ENCODE data around the gene GEN1. TPM values are rescaled to one million over a fixed set of nuclear protein-coding genes. Genes with fewer than 3 reads are reported as not detected.

GEN1 gene
- total RNA-seq, 4 donors from 2014 or later: 4.5 to 9.1 (median 5.9) TPM

- no peak for TF ChIP-seq CTCF (IDR thresholded peaks at IDR 0.05; ENCODE audit: low read depth)
Measured at GRCh38 chr2:17717666-17718065, 36.3 kb upstream of the GEN1 start.

GRCh38 chr2:17718689-17719088, 35.2 kb upstream of the GEN1 start:
- no peak for TF ChIP-seq CTCF (IDR thresholded peaks at IDR 0.05; ENCODE audit: low read depth)

- TF ChIP-seq CTCF (IDR thresholded peaks at IDR 0.05; ENCODE audit: low read depth): no peak
Measured at GRCh38 chr2:17719562-17720371, 34.2 kb upstream of the GEN1 start.

GRCh38 chr2:17728210-17728609, 25.7 kb upstream of the GEN1 start:
- TF ChIP-seq CTCF (IDR thresholded peaks at IDR 0.05; ENCODE audit: low read depth): no peak

GRCh38 chr2:17729880-17730279, 24.1 kb upstream of the GEN1 start:
- no peak for TF ChIP-seq CTCF (IDR thresholded peaks at IDR 0.05; ENCODE audit: low read depth)

GRCh38 chr2:17733599-17733998, 20.3 kb upstream of the GEN1 start:
- TF ChIP-seq CTCF (IDR thresholded peaks at IDR 0.05; ENCODE audit: low read depth): no peak

GRCh38 chr2:17735864-17736263, 18.1 kb upstream of the GEN1 start:
- TF ChIP-seq CTCF (IDR thresholded peaks at IDR 0.05; ENCODE audit: low read depth): no peak
